HG02852 (cell line): Measurements from ENCODE around the gene RAB20.

Source experiments
- ATAC-seq: cut with Tn5 transposase; IDR thresholded peaks from one replicate; pipeline ENCODE4 v1.9.1; 2021; ENCODE audit warnings: mild to moderate bottlenecking, moderate library complexity; ENCODE audit not compliant: unreplicated experiment

The RAB20 gene

DNA sequence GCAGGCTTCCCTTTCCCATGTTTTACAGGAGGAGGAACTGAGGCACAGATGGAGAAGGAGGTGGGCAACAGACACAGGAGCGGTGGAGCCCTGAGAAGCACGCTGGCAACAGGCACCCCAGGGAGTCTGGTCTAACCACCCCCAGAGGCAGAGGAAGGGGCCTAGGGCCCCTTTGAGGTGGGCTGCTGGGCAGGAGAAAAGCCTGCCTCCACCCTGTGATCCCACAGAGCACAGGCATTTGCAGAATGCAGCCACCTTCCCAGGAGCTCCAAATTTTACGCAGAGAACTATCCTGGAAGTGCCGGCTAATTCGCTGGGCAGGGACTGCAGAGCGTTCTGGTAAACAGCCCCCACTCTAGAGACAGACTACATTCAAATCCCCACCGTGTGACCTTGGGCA, 30.4 kb downstream of the RAB20 start:
- ATAC-seq = no peak

DNA sequence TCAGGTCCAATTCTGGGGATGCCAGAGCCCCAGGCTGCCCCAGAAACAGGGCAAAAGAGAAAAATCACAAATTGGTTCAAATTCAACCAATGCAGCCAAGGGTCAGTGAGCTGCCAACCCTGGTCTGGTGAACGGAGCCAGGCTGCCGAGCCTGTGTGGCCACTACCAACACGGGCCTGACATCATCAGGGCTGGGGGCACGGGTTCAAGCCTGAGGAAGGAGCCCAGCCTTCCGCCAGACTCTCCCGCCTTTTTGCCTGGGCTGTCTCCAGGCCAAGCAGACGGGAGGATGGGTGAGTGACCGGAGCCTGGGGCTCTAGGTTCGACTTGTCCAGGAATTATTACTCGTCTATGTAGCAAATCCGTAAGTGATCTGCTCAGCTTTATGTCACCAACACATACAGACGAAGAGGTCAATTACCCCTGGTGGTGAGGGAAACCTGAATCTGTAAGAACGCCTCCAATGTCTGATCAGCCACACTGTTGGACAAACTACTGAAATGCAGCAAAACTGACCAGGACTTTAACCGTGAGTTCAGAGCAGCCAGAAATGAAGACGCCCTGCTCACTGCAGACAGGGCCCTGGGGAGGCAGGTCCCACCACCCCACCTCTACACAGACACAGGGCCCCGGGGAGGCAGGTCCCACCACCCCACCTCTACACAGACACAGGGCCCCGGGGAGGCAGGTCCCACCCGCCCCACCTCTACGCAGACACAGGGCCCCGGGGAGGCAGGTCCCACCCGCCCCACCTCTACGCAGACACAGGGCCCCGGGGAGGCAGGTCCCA, 31.8 kb downstream of the RAB20 start:
- ATAC-seq = no peak

DNA sequence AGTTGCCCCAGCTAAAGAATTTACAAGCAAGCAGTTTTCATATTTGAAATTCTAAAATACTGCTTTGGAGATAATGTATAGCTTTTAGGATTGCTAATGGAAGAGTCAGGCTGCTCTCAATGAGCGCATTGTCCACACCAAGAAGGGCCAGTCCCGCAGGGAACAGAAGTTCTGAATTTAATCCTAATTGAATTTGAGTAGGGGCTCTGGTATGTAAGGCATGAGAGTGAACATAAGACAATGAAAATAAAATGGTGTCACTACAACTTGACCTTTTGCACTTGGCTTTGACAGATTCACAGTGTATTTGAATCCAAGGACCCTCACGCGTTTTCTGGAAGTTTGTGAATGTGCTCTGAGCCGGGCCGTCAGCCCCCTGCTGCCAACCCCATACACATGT, 32.6 kb downstream of the RAB20 start:
- ATAC-seq = no peak

DNA sequence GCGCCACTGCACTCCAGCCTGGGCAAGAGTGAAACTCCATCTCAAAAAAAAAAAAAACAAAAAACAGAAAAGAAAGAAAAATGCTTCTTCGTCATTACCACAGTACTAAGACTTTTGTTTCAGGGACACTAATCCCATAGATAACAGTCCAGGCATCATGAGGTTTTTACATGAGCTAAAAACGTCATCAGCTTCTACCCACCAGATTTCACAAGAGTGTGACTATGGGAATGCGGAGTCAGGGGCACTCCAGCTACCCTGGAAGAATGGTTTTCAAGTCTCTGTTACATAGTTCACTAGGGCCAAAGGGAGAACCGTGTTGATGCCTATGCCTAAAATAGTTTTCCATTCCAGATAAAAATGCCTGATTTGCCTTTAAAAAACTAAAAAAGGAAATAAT, 33.2 kb downstream of the RAB20 start:
- no peak for ATAC-seq

DNA sequence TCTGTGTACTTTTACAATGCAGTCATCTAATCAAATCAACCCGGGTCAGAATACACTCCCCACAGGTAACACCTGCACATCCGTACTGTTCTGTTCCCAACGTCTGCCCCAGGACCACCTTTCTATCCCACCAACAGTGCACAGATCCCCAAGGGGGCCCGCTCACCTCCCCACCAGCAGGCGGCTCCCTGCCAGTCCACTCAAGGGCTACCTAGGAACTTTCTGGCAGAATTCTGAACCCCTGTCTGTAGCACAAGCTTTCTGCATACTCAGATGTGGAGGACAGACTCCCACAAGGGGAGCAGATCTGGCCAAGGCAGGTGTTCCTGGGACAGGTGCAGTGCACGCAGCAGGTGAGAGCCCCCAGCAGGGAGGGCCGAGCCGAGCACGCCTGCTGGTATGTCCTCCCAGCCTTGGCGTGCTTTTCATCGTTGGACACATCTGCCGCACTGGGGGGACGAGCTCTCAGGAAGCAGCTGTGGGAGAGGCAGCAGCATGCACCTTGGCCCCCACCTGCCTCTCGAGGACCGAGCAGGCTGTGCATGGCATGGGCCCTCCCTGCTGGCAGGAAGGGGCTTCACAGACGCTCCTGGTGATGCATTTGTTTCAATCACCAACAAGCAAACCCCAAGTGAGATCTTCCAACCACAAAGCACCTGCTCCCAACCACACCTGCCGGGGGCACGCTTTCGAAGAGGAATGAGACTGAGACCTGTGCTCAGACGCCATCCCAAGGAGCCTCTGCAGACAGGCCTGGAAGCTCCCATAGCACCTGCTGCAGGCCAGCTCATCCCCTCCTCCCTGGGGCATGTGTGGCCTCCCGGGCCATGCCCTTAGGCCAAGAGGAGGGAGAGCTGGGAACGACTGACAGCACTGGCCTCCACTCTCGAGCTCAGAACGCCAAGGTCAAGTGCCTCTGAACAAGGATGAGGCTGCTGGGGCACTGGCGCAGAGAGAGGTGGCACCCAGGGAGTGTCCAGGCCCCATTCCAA, 35.9 kb downstream of the RAB20 start:
- peak; percentile 68 for ATAC-seq

DNA sequence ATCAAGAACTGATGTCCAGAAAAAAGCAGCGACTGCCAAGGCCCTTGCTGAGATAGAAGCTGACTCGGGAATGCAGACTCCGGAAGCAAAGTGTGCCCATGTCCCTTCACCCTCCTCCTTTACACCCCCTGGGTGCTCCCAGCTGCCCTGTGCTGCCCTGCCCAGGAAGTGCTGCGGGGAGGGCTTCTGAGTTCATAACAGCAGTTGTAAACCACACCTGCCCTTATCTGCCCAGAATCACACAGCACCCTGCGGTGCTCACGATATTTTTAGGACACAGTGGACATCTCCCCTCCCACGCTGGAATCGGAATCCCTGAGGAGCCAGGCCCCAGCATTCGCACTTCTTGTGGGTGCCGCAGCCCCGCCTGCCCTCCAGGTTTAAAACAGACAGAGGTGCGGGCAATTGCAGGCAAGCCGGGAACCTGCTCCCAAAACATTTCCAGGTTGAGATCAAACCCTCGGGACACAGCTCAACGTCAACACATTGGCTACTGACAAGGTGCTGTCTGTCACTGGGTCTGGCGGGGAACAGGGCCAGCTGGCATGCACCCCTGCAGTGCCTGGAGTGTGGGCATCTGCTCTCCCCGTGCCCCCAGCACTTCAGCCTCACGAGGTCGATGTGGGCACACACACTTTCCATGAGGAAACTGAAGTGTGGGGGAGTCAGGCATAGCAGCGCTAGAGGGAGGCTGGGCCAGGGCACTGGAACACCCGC, 36.8 kb downstream of the RAB20 start:
- ATAC-seq = no peak

DNA sequence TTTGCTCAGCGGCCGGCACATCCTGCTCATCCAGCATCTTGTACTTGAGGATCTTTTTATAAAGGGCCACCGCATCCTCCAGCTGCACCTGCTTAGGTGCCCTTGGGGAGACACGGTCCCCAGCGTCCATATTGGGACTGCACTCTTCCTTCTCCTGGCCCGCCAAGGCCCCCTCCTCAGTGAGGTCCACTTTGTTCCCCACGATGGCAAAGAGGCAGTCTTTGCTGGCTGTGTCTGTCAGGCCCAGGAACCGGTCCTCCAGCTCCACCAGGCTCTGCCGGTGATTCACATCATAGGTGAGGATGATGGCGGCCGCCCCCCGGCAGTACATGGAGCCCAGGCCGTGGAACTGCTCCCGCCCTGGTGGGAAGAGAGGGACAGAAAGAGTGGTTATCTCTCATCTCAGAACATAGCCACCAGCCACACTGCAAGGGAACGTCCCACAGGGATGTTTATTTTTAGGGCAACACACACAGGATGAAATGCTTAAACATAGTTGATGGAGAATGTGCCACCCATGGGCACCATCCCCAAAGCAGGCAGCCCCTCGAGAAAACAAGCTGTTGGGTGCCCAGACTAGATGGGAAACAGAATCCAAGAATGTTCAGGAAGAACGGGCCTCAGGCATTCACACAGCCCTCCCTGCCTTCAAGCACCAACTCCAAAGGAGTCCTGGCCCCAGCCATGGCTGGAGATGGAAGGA, 37.5 kb downstream of the RAB20 start:
- ATAC-seq = no peak

DNA sequence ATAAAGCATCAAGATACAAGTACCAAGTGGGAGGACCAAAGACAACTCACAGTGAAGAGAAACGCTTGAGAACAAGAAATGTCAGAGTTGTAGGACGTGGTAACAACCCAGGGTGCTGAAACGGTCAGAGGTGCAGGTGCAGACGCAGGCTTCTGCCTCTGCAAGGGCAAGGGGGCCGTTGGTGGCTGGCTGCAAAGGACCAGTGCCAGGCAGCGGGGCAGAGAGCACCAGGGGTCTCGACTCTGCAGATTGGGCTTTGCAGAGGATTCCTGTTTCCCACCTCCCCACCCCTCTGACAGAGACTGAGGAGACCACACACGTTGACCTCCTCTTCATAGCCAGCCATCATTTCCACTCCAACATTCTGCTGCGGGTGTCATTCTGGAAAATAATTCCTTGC, 38.3 kb downstream of the RAB20 start:
- no peak for ATAC-seq

DNA sequence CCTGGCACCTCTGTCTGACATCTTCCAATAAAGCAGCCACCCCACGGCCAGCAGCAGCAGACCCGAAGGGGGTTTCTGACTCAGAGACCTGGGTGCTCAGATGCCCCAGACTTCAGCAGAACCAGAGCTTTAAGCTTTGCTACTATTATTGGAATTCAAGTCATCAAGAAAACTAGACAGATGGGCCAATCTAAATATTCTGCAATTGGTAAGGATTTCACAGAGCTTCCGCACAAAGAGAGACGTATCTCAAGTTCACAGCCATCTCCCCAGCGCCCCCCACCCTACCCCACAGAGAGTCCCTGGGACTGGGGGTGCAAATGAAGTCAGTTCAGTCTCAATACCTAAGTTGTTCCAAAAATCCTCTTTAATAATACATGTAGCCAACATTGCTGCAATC, 38.8 kb downstream of the RAB20 start:
- ATAC-seq = no peak

DNA sequence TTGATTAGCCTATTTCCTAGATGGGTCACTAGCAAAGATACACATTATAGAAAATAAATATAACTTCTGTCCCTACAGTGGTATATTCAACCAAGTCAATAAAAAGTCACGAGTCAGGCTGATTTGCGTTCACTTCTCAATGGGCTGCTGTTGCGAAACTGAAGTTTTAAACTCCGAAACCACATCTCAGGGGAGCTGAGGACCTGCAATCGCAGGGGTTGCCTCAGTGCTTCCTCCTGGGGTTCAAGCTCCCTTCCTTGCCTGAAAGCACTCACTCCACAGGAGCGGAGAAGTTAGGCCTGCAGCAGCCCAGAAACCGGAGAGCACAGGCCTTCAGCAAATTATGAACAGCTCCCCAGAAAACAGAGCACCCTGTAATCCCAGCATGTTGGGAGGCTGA, 39.6 kb downstream of the RAB20 start:
- ATAC-seq = no peak

DNA sequence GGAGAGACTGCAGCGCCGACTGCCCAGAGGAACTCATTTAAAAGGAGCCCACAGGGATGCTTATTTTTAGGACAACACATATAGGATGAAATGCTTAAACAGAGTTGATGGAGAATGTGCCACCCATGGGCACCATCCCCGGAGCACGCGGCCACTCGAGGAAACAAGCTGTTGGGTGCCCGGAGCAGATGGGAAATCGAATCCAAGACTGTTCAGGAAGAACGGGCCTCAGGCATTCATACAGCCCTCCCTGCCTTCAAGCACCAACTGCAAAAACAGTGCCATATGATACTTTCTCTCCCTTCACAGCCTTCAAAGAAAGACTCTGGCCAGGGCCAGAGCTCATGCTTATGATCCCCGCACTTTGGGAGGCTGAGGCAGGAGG, 40.2 kb downstream of the RAB20 start:
- no peak for ATAC-seq

DNA sequence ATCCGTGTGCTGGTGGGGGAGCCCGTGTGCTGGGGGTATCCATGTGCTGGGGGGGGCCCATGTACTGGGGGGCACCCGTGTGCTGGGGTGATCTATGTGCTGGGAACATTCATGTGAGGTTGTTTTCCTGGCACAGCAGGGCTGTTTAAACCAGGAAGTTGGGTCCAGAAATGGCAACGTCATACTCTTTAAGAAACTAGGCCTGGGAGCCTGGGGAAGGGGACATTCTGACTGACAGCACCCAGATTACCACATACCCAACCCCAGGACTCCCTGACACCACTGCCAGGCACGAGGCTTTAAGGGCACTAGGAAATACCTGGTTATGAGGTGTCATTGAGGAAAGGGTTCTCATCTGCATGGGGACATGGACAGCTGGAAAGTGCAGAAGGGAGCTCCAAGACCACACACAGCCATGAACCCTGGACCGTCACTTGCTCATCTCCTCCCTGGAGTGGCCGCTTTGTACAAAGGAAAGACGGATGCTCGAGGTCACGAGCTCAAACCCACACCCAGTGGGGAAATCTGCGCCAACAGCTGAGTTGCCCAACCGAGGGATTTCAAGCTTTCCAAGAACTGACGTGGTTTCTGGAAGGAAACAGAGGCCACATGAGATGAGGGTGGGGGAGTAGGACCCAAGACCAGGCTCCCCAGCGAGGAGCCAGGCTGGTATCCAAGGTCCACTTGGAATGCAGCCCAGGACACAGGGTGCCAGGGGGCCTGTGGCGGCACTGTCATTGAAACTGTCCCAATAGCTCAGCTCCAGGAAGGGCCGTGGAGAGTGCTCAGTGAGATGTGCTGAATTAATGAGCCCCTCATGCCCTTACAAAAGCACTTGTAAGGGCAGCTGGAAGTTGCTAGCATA, 40.9 kb downstream of the RAB20 start:
- ATAC-seq = no peak

DNA sequence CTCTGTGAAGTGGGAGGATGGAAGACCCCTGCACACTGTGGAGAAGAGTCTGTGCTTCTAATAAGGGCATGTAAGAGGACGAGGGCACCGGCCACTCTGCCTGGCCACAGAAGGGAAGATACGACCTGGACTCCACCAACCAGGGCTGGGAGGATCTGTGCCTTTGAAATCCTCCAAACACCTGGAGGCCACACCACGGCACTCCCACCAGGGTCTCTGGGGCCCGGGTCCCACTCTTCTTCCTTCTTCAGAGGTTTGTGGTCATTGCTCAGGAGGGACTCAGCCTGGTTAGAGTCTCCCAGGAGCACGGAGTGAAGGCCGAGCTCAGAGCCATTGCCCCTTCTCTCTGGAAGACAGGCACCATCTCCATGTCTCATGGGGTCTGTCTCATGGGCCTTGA, 42.0 kb downstream of the RAB20 start:
- no peak for ATAC-seq

DNA sequence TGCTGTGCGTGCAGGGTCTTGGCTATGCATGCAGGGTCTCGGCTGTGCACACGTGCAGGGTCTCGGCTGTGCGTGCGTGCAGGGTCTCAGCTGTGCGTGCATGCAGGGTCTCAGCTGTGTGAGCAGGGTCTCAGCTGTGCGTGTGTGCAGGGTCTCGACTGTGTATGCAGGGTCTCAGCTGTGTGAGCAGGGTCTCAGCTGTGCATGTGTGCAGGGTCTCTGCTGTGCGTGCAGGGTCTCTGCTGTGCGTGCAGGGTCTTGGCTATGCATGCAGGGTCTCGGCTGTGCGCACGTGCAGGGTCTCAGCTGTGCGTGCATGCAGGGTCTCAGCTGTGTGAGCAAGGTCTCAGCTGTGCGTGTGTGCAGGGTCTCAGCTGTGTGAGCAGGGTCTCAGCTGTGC, 42.5 kb downstream of the RAB20 start:
- ATAC-seq = no peak

DNA sequence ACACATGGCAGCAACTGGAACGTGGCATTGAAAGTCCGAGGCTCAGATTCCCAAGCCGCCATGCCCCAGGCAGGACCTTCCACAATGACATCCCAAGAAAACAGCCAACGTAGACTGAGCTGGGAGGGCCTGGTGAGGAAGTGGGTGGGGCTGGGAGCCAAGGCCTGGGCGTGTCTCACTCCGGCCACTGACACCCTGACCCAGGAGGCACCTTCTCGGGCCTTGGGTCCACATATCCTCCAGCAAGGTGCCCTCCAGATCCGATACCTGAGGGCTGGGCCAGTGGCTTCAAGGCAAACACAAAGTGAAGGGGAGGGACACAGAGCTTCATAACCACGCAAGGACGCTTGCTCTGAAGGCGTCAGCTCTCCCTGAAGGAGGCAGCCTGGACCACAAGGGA, 43.0 kb downstream of the RAB20 start:
- no peak for ATAC-seq

DNA sequence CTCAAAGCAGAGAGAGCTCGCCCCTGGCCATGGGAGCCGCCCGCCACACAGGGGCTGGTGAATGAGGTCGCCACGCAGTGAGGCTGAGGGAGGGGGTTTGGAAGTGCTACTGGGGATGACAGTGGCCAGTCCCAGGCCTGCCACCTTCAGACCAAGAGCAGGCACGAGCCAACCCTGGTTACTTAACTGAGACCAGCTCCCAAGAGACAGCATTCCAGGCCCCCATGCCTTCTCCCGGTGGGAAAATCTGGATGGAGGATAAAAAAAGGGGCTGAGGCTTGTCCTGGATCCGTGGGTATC, 43.3 kb downstream of the RAB20 start:
- no peak for ATAC-seq

DNA sequence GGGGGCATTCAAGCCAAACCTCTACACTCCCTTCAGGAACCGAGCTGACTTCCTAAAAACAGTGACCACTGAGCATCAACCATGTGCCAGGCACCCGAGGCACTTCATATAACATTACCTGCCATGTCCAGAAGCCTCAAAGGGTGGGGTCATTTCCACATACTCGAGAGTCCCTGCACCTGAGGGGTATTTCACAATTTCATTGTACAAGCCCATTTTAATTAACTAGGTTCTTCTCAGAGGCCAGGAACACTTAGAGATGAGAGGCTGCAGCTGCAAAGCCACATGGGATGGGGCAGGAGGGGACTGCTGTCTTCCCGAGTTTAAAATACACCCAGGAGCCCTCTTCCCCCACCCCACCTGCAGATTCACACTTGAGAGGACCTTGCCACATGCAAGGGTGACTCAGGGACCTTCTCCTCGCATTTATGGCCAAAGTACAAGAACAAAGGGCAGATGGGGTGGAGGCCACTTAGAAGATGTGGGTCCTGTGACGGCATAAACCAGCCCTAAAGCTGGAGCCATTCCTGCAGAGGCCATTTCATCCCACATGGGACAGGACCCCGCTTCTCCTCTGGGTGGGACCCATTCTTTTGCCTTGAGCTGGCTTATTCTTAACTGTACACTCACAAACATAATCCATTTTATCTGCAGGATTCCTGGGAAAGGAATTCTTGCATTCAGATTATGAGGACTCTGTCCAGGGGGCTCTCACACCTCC, 43.9 kb downstream of the RAB20 start:
- no peak for ATAC-seq

DNA sequence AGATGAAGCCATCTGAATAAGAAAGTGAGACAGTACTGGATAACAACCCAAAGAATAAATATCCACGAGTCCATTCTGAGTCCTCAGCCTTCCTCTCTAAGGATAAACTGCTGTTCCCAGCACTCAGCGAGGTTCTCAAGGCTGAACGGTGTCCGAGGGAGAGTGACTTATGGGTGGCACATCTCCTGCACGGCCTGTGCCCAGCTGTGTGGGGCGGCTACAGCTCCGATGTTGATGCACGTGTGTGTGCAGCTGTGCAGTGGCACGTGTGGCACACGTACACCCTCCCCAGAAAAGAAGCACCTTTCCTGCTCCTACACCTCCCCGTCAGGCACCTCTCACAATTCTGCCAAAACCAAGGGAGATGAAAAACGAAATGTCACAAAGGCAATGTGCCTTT, 45.0 kb downstream of the RAB20 start:
- ATAC-seq = no peak

DNA sequence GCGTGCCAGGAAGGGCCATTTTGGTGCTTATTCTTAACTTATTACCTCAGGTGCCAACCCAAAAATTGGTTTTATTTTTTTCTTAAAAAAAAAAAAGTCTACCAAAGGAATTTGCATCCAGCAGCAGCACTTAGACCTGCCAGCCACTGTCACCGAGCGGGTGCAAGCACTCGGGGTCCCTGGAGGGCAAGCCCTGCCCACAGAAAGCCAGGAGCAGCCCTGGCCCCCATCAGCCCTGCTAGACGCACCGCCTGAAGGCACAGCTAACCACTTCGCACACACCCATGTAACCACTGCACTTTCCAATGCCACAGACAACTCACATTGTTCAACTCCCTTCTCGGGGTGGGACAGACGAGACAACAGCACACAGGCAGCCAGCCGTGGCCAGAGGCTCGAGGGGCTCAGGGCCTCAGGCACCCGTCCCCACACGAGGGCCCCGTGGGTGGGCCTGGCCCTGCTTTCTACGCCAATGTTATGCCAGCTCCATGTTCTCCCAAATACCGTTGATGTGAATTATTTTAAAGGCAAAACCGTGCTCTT, 49.3 kb downstream of the RAB20 start:
- ATAC-seq = no peak
